GM18873 (cell line): ENCODE measurements around the gene SON.

Source experiments
- ATAC-seq: cut with Tn5 transposase; IDR thresholded peaks from one replicate; pipeline ENCODE4 v1.9.1; 2021; ENCODE audit warnings: mild to moderate bottlenecking, moderate library complexity, moderate number of reproducible peaks; ENCODE audit not compliant: unreplicated experiment, low FRiP score

SON gene

DNA sequence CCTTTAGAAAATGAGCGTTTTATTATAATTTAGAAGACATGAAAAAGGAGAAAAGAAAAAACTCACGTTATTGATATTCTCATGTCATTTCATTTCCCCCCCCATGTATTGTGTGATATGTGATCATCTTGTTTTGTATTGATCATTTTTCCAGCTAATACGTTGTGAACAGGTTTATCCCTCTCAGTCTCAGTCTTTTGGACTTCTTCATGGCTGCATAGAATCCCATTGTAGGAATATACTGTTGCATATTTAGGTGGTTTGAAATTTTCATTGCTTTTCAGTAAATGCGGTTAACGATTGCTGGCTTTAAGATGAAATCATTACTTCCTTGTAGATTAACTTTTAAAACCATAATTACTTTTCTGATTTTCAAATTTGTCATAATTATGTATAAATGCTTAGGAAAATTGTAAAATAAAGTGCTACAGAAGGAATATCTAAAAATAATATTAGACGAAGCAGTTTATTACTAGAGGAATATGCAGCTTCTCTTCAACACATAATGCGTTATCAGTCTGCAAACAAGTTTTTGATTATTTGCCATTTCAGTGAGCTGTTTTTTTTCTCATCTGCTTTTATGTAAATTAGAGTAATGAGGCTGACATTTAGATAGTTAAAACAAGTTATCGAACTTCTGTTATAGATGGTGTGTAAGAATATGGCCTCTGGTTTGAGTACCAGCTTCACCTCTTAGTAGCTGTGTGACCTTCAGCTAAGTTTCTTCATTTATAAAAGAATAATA lies 1.8 kb downstream of the SON start:
- no peak for ATAC-seq

DNA sequence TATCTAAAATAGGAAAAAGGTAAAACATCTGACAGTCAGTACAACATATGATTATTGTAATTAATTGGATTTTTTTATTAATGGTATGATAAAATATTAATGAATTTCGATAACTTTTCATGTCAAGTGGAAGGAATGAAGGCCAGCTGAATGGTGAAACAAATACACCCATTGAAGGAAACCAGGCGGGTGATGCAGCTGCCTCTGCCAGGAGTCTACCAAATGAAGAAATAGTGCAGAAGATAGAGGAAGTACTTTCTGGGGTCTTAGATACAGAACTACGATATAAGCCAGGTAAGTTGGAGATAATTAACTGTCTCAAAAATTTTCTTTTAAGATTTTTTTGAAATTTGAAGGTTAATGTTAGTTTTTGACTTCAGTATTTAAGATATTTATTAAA lies 3.2 kb downstream of the SON start:
- no peak for ATAC-seq

DNA sequence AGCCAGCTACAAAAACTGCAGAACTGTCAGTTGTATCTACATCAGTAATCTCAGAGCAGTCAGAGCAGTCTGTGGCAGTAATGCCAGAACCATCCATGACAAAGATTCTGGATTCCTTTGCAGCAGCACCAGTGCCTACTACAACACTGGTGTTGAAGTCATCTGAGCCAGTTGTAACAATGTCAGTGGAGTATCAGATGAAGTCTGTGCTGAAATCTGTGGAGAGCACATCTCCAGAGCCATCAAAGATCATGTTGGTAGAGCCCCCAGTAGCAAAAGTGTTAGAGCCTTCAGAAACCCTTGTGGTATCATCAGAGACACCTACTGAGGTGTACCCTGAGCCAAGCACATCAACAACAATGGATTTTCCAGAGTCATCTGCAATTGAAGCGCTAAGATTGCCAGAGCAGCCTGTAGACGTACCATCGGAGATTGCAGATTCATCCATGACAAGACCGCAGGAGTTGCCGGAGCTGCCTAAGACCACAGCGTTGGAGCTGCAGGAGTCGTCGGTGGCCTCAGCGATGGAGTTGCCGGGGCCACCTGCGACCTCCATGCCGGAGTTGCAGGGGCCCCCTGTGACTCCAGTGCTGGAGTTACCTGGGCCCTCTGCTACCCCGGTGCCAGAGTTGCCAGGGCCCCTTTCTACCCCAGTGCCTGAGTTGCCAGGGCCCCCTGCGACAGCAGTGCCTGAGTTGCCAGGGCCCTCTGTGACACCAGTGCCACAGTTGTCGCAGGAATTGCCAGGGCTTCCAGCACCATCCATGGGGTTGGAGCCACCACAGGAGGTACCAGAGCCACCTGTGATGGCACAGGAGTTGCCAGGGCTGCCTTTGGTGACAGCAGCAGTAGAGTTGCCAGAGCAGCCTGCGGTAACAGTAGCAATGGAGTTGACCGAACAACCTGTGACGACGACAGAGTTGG lies 7.3 kb downstream of the SON start:
- no peak for ATAC-seq

DNA sequence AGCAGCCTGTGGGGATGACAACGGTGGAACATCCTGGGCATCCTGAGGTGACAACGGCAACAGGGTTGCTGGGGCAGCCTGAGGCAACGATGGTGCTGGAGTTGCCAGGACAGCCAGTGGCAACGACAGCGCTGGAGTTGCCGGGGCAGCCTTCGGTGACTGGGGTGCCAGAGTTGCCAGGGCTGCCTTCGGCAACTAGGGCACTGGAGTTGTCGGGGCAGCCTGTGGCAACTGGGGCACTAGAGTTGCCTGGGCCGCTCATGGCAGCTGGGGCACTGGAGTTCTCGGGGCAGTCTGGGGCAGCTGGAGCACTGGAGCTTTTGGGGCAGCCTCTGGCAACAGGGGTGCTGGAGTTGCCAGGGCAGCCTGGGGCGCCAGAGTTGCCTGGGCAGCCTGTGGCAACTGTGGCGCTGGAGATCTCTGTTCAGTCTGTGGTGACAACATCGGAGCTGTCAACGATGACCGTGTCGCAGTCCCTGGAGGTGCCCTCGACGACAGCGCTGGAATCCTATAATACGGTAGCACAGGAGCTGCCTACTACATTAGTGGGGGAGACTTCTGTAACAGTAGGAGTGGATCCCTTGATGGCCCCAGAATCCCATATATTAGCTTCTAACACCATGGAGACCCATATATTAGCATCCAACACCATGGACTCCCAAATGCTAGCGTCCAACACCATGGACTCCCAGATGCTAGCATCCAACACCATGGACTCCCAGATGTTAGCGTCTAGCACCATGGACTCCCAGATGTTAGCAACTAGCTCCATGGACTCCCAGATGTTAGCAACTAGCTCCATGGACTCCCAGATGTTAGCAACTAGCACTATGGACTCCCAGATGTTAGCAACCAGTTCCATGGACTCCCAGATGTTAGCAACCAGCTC lies 8.2 kb downstream of the SON start:
- no peak for ATAC-seq

DNA sequence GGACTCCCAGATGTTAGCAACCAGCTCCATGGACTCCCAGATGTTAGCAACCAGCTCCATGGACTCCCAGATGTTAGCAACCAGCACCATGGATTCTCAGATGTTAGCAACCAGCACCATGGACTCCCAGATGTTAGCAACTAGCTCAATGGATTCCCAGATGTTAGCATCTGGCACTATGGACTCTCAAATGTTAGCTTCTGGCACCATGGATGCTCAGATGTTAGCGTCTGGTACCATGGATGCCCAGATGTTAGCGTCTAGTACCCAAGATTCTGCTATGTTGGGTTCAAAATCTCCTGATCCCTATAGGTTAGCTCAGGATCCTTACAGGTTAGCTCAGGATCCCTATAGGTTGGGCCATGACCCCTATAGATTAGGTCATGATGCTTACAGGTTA lies 8.8 kb downstream of the SON start:
- ATAC-seq, result no peak

DNA sequence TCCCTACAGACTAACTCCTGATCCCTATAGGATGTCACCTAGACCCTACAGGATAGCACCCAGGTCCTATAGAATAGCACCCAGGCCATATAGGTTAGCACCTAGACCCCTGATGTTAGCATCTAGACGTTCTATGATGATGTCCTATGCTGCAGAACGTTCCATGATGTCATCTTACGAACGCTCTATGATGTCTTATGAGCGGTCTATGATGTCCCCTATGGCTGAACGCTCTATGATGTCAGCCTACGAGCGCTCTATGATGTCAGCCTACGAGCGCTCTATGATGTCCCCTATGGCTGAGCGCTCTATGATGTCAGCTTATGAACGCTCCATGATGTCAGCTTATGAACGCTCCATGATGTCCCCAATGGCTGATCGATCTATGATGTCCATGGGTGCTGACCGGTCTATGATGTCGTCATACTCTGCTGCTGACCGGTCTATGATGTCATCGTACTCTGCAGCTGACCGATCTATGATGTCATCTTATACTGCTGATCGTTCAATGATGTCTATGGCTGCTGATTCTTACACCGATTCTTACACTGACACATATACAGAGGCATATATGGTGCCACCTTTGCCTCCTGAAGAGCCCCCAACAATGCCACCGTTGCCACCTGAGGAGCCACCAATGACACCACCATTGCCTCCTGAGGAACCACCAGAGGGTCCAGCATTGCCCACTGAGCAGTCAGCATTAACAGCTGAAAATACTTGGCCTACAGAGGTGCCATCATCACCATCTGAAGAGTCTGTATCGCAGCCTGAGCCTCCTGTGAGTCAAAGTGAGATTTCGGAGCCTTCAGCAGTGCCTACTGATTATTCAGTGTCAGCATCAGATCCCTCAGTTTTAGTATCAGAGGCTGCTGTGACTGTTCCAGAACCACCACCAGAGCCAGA lies 9.5 kb downstream of the SON start:
- no peak for ATAC-seq

DNA sequence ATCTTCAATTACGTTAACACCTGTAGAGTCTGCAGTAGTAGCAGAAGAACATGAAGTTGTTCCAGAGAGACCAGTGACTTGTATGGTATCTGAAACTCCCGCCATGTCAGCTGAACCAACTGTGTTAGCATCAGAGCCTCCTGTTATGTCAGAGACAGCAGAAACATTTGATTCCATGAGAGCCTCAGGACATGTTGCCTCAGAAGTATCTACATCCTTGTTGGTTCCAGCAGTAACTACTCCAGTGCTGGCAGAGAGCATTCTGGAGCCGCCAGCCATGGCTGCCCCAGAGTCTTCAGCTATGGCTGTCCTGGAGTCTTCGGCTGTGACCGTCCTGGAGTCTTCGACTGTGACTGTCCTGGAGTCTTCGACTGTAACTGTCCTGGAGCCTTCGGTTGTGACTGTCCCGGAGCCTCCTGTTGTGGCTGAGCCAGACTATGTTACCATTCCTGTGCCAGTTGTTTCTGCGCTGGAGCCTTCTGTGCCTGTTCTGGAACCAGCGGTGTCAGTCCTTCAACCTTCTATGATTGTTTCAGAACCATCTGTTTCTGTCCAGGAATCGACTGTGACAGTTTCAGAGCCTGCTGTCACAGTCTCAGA lies 10.3 kb downstream of the SON start:
- no peak for ATAC-seq

DNA sequence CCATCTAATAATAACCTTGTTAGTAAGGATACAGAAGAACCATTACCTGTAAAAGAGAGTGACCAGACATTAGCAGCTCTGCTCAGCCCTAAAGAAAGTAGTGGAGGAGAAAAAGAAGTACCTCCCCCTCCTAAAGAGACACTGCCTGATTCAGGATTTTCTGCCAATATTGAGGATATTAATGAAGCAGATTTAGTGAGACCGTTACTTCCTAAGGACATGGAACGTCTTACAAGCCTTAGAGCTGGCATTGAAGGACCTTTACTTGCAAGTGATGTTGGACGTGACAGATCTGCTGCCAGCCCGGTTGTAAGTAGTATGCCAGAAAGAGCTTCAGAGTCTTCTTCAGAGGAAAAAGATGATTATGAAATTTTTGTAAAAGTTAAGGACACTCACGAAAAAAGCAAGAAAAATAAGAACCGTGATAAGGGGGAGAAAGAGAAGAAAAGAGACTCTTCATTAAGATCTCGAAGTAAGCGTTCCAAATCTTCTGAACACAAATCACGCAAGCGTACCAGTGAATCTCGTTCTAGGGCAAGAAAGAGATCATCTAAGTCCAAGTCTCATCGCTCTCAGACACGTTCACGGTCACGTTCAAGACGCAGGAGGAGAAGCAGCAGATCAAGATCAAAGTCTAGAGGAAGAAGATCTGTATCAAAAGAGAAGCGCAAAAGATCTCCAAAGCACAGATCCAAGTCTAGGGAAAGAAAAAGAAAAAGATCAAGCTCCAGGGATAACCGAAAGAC lies 11.6 kb downstream of the SON start:
- ATAC-seq, result no peak

DNA sequence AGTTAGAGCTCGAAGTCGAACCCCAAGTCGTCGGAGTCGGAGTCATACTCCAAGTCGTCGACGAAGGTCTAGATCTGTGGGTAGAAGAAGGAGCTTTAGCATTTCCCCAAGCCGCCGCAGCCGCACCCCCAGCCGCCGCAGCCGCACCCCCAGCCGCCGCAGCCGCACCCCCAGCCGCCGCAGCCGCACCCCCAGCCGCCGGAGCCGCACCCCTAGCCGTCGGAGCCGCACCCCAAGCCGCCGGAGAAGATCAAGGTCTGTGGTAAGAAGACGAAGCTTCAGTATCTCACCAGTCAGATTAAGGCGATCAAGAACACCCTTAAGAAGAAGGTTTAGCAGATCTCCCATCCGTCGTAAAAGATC lies 12.1 kb downstream of the SON start:
- no peak for ATAC-seq

DNA sequence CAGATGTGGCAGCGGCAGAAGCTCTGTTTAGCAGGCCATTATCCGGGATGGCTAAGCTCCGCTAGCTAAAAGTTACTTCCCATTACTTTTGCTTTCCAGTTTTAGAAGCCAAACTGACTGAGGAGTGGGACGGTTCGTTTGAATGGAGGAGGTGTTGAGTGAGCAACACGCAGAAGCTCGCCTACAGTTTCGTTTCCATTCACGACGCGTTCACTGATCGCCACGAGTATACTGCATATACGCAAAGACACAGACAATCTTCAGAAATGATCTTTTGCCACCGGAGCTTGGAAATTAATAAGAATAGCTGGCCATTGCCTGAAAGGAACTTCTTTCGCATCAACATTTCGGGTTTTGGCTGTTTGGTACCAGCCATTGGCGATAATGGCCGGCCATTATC lies 14.6 kb downstream of the SON start:
- ATAC-seq, result no peak

DNA sequence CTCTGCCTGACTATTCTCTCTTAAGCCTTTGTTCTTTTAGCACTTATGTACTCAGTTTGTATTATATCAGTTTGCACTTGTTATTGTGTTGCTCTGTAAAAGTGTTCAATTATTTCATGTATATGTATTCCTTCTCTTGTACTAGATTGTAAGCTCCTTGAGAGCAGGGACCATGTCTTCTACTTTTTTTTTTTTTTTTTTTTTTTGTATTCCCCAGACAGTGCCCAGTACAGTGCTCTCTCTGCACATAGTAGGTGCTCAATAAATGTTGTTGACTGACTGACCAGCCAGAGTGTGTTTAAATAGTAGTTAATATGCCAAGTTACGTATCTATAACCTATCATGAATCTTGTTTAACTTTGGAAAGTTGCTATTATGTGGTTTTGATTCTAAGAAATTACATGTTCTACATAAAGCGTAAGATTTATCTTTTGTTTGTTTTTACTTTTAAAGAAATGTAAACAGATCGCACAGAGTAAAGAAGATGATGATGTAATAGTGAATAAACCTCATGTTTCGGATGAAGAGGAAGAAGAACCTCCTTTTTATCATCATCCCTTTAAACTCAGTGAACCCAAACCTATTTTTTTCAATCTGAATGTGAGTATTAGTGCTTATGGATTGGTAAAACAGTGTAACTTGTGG lies 16.1 kb downstream of the SON start:
- ATAC-seq, result no peak

DNA sequence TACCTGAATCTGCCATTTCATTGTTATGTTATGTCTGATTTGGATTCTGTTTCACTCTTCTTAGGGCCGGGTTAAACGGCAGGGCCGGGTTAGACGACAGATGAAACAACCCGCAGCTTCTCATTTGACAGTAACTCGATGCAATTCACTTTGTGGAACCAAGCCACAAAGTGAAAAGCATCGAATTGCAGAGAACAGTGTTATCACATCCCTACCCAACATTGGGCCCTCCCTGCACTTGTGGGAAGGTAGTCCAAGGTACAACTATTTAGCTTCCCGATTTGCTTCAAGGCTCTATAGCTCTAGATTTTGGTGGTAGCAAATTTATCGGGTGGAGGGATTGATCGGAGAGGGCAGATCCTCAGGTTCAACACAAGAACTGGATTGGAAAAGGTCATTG lies 17.0 kb downstream of the SON start:
- ATAC-seq, result no peak

DNA sequence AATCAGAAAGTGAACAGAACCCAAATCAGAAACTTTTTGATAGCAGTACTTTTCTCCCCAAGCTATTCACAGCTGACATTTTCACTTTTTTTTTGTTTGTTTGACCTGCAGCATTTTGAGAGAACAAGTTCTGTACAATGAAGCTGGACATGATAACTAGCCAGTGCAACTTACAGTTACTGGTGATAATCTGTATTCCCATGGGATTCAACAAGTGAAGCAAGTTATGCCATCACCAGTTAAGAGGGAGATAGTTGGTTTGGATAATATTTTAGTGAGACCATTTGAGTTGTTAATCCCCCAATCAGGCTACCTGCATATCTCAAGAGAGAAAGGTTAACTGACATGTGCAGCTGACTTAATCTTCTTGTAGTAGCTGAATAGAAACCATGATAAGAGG lies 18.1 kb downstream of the SON start:
- no peak for ATAC-seq

DNA sequence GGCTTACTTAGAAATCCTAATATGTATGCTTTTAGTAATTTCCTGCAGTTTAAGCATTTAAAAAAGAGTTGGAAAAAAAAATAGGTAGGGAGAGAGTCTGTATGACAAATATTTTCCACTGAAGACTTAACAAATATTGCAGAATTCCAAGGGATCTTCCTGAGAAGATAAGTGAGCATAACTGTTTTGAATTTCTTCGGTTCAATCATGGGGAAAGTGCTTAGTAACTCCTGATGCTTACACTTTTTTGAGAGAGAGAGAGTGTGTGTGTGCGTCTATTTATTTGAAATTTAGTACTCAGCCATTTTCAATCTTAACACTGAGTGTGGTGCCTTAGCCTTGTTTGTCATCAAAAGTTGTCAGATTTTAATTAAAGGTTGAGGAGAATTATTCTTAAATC lies 18.5 kb downstream of the SON start:
- ATAC-seq, result no peak

DNA sequence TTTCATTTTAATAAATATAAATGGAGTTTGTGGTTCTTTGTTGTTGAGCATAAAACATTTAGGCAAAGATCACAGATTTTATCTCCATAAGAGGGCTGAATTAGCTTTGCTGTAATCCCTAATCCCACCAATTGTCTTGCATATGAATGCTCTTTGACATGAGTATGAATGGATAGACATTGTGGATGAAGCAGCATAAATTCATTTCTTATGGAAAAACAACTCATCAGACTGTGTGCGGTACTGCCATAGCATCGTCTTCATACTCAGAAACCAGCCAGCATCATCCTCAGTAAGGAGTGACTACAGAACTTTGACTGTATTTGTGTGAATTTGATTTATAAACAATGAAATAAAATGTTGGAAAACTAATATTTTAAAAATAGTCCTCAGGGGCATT lies 19.6 kb downstream of the SON start:
- no peak for ATAC-seq

DNA sequence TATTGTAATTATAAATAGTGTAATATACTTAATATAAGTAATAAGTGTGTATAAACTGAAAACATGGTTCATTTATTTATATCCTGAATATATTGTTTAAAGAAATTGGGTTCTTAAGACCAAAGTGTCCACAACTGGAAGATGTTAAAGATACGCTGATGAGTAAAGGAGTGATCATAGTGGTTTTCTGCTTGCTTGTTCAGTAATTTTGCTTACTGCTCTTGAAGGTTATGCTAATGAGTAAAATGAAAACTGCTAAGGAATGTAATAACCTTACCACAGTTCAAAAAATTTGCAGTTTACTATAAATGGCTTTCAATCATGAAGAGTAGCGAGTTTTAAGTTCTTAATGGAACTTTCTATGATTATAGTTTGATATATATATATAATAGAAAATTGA lies 23.7 kb downstream of the SON start:
- no peak for ATAC-seq

DNA sequence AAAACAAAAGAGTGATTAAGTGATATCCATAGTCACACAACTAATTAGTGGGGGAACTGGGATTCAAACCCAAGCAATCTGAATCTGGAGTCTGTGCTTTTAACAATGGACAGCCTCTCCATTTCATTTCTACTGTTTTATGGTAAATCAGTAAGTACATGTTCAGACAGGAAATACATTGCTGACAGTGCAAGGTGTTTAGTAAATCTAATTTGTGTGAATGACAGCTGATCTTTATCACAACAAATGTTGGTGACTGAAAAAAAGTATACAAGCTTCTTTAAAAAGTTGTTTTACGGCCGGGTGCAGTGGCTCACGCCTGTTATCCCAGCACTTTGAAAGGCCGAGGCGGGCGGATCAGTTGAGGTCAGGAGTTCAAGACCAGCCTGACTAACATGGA lies 25.1 kb downstream of the SON start:
- no peak for ATAC-seq

DNA sequence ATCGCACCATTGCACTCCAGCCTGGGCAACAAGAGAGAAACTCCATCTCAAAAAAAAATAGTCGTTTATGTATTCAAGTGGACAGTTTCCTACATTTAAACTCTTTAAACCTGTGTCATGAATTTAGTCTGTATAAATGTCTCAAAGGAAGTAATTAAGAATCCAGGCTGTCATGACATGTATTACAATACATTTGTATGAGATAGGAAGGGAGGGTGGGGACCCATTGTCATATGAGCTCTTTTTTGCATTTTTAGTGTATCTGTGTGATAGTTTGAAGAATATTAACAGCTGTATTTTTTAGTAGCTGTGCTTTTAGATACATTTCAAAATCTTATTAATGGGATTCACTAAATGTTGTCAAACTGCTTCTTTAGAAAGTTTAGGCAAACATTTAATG lies 25.6 kb downstream of the SON start:
- no peak for ATAC-seq
